ENCODE data around the gene GRAP2. TPM values are rescaled to one million over a fixed set of nuclear protein-coding genes. Genes with fewer than 3 reads are reported as not detected.
"Not testable (repeated sequence)": the region's sequence is repeated elsewhere in the genome, so short reads cannot be mapped to it uniquely, and the experiment has no call there.

The GRAP2 gene
- total and polyA plus RNA-seq, 2 of the 8 experiments (the other 6 are each of a cell fraction or from before 2014, with no cell fraction given) = 0.08 TPM; not detected in 1

- no peak overlapping the region for H2BK5ac ChIP-seq (ENCODE audit: low read depth, low read length)
- H2BK15ac ChIP-seq (ENCODE audit: low read length) = no peak overlapping the region
- no peak overlapping the region for H3K56ac ChIP-seq (replicated peaks; ENCODE audit: insufficient read length, low read depth, low read length)
- no peaks in the 10 kb centered on the region for H3K4me1 ChIP-seq (replicated peaks in 1 of 4; ENCODE audit: control insufficient read depth in 3 of 4, insufficient read depth in 4 of 4, low read length in 3 of 4)
- H3K4ac ChIP-seq (replicated peaks; ENCODE audit: insufficient read length, low read depth, low read length) = no peak overlapping the region
- no peak overlapping the region for H3K18ac ChIP-seq (ENCODE audit: extremely low read depth, low read length)
- no peaks in the 10 kb centered on the region for H3K27me3 ChIP-seq (replicated peaks in 1 of 4; ENCODE audit: control insufficient read depth in 3 of 4, extremely low read depth in 1 of 4, insufficient read depth in 3 of 4, low read length in 3 of 4)
- H3K36me3 ChIP-seq (ENCODE audit: control insufficient read depth in 2 of 4, insufficient read depth in 4 of 4, low read length in 3 of 4) = no peaks in the 10 kb centered on the region
- no peak overlapping the region for H2AK5ac ChIP-seq (ENCODE audit: low read depth, low read length)
- H3K9ac ChIP-seq (replicated peaks in 1 of 4; ENCODE audit: extremely low read depth in 1 of 4, low read depth in 3 of 4, low read length in 3 of 4) = no peak overlapping the region
- H3K4me3 ChIP-seq (ENCODE audit: extremely low read depth in 1 of 4, insufficient read depth in 2 of 4, low read depth in 3 of 4, low read length in 4 of 4) = no peak overlapping the region
- H4K91ac ChIP-seq (replicated peaks; ENCODE audit: insufficient read length, low read length) = no peak overlapping the region
- POLR2A ChIA-PET (ENCODE audit: partially characterized antibody) = no interaction called here
- H3K23me2 ChIP-seq (ENCODE audit: low read depth, low read length) = no peaks in the 10 kb centered on the region
- H4K5ac ChIP-seq (ENCODE audit: insufficient read length, low read depth, low read length) = no peak overlapping the region
- H4K20me1 ChIP-seq (replicated peaks in 1 of 2; ENCODE audit: control insufficient read depth in 1 of 2, insufficient read depth in 2 of 2, low read length in 2 of 2) = no peaks in the 10 kb centered on the region
- H3K4me2 ChIP-seq (ENCODE audit: insufficient read depth in 1 of 2, low read depth in 2 of 2, low read length in 2 of 2) = no peak overlapping the region
- no peak for FAIRE-seq
- 83% methylated on average over 1 of the region's 1 CpG; no CpG with 5 or more reads in 1 of the 2 experiments for WGBS, 2 experiments (ENCODE audit: extremely low coverage in 1 of 2, insufficient coverage in 1 of 2, insufficient read length in 1 of 2, insufficient replicate concordance in 2 of 2, low coverage in 1 of 2, low lambda C conversion rate in 2 of 2, missing lambda C conversion rate in 1 of 2)
- H2BK12ac ChIP-seq (ENCODE audit: low read depth, low read length) = no peak overlapping the region
- no peak for TF ChIP-seq KDM1A (IDR thresholded peaks at IDR 0.05; ENCODE audit: borderline replicate concordance, low read length)
- TF ChIP-seq TBP (IDR thresholded peaks at IDR 0.05; ENCODE audit: low read depth, low read length) = no peak
- H3K27ac ChIP-seq (ENCODE audit: low read depth, low read length) = no peak overlapping the region
- no peak for DNase-seq (ENCODE audit: low read depth in 1 of 2, low spot score in 2 of 2)
- no peak overlapping the region for H2BK20ac ChIP-seq (ENCODE audit: low read length)
- H2BK120ac ChIP-seq (replicated peaks; ENCODE audit: low read depth, low read length) = no peak overlapping the region
- no peak overlapping the region for H3K14ac ChIP-seq (ENCODE audit: insufficient read length)
- CTCF ChIA-PET (ENCODE audit: partially characterized antibody) = interaction anchor here (0.8 kb wide), 1 partner anchor 142 kb away, joined by 3 read pairs; no protein-coding TSS in a partner anchor
- H3K9me3 ChIP-seq (ENCODE audit: insufficient read depth in 2 of 2, low read depth in 1 of 2, low read length in 1 of 2) = no peaks in the 10 kb centered on the region
- H2AFZ ChIP-seq (ENCODE audit: low read length) = no peak overlapping the region
- no peaks in the 10 kb centered on the region for H3K79me1 ChIP-seq (ENCODE audit: low read depth, low read length)
- no peak overlapping the region for H3K23ac ChIP-seq (ENCODE audit: insufficient read length)
- H4K8ac ChIP-seq (ENCODE audit: extremely low read depth, insufficient read depth, low read length) = no peak overlapping the region
- H3K79me2 ChIP-seq (ENCODE audit: control insufficient read depth in 1 of 2, insufficient read depth in 2 of 2, low read length in 2 of 2) = no peaks in the 10 kb centered on the region
Measured at GRCh38 chr22:39883057-39883456, 17.8 kb upstream of the GRAP2 start.

- not testable (repeated sequence) for H3K9me3 ChIP-seq (ENCODE audit: insufficient read depth in 2 of 2, low read depth in 1 of 2, low read length in 1 of 2); FAIRE-seq
- WGBS, 2 experiments (ENCODE audit: extremely low coverage in 1 of 2, insufficient coverage in 1 of 2, insufficient read length in 1 of 2, insufficient replicate concordance in 2 of 2, low coverage in 1 of 2, low lambda C conversion rate in 2 of 2, missing lambda C conversion rate in 1 of 2) = 97% methylated on average over 3 of the region's 3 CpGs; no CpG with 5 or more reads in 1 of the 2 experiments
Measured at GRCh38 chr22:39889924-39890323, 11.0 kb upstream of the GRAP2 start.

More at GRCh38 chr22:39889924-39890323, 11.0 kb upstream of the GRAP2 start:
- H2BK20ac ChIP-seq (ENCODE audit: low read length); H4K91ac ChIP-seq (replicated peaks; ENCODE audit: insufficient read length, low read length); H2AFZ ChIP-seq (ENCODE audit: low read length); DNase-seq (ENCODE audit: low read depth in 1 of 2, low spot score in 2 of 2); H2BK5ac ChIP-seq (ENCODE audit: low read depth, low read length); H4K8ac ChIP-seq (ENCODE audit: extremely low read depth, insufficient read depth, low read length); H3K14ac ChIP-seq (ENCODE audit: insufficient read length); H3K27ac ChIP-seq (ENCODE audit: low read depth, low read length); H3K27me3 ChIP-seq (replicated peaks in 1 of 4; ENCODE audit: control insufficient read depth in 3 of 4, extremely low read depth in 1 of 4, insufficient read depth in 3 of 4, low read length in 3 of 4); H3K79me2 ChIP-seq (ENCODE audit: control insufficient read depth in 1 of 2, insufficient read depth in 2 of 2, low read length in 2 of 2); H2BK120ac ChIP-seq (replicated peaks; ENCODE audit: low read depth, low read length); H3K18ac ChIP-seq (ENCODE audit: extremely low read depth, low read length); H3K23ac ChIP-seq (ENCODE audit: insufficient read length); H3K56ac ChIP-seq (replicated peaks; ENCODE audit: insufficient read length, low read depth, low read length); H3K4me1 ChIP-seq (replicated peaks in 1 of 4; ENCODE audit: control insufficient read depth in 3 of 4, insufficient read depth in 4 of 4, low read length in 3 of 4); H3K36me3 ChIP-seq (ENCODE audit: control insufficient read depth in 2 of 4, insufficient read depth in 4 of 4, low read length in 3 of 4); H3K79me1 ChIP-seq (ENCODE audit: low read depth, low read length); H2BK12ac ChIP-seq (ENCODE audit: low read depth, low read length); H3K9ac ChIP-seq (replicated peaks in 1 of 4; ENCODE audit: extremely low read depth in 1 of 4, low read depth in 3 of 4, low read length in 3 of 4); H3K4me3 ChIP-seq (ENCODE audit: extremely low read depth in 1 of 4, insufficient read depth in 2 of 4, low read depth in 3 of 4, low read length in 4 of 4); H4K20me1 ChIP-seq (replicated peaks in 1 of 2; ENCODE audit: control insufficient read depth in 1 of 2, insufficient read depth in 2 of 2, low read length in 2 of 2); H2BK15ac ChIP-seq (ENCODE audit: low read length); POLR2A ChIA-PET (ENCODE audit: partially characterized antibody); H4K5ac ChIP-seq (ENCODE audit: insufficient read length, low read depth, low read length); H3K23me2 ChIP-seq (ENCODE audit: low read depth, low read length); H2AK5ac ChIP-seq (ENCODE audit: low read depth, low read length); H3K4me2 ChIP-seq (ENCODE audit: insufficient read depth in 1 of 2, low read depth in 2 of 2, low read length in 2 of 2); H3K4ac ChIP-seq (replicated peaks; ENCODE audit: insufficient read length, low read depth, low read length): not testable (repeated sequence)
- CTCF ChIA-PET (ENCODE audit: partially characterized antibody) = interaction anchor here (1.4 kb wide), 1 partner anchor 17 kb away, joined by 4 read pairs; no protein-coding TSS in a partner anchor

Data from H1 (cell line).